ENCODE measurements around the gene IGSF3.
"Not testable (repeated sequence)": the region's sequence is repeated elsewhere in the genome, so short reads cannot be mapped to it uniquely, and the experiment has no call there.

DNA sequence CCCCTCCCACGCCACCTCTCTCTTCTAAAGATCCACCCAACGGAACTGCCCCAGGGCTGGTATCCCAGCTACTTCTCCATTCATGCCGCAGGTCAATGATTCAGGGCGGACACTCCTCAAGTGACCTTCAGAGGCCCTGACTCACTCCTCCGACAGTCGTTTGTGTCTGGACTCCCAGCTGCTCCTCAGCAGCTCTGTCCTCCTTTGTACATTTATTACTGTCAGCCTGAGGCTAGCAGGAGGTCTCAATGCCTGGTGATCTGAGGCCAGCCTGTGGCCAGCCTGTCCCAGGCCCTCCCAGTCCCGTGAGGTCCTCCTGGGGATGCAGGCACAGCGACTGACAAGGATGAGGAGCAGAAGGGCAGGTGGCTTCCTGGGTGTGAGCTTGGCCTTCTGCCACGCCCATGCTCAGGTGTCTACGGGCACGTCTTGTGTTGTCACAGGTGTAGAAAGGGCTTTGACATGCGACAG is 24.2 kb downstream of the IGSF3 start:
- TF ChIP-seq, protein P1, sequence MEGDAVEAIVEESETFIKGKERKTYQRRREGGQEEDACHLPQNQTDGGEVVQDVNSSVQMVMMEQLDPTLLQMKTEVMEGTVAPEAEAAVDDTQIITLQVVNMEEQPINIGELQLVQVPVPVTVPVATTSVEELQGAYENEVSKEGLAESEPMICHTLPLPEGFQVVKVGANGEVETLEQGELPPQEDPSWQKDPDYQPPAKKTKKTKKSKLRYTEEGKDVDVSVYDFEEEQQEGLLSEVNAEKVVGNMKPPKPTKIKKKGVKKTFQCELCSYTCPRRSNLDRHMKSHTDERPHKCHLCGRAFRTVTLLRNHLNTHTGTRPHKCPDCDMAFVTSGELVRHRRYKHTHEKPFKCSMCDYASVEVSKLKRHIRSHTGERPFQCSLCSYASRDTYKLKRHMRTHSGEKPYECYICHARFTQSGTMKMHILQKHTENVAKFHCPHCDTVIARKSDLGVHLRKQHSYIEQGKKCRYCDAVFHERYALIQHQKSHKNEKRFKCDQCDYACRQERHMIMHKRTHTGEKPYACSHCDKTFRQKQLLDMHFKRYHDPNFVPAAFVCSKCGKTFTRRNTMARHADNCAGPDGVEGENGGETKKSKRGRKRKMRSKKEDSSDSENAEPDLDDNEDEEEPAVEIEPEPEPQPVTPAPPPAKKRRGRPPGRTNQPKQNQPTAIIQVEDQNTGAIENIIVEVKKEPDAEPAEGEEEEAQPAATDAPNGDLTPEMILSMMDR (IDR thresholded peaks at IDR 0.05) = not testable (repeated sequence)
- TF ChIP-seq EP300 (IDR thresholded peaks at IDR 0.05) = not testable (repeated sequence)
